Kidney capillary endothelial cell (primary cell): ENCODE results near the gene ZBTB4.

ENCODE experiments used
- DNase-seq: peaks from one replicate; pipeline ENCODE4 v3.0.0-alpha.2; 2018; ENCODE audit warnings: low spot score

The ZBTB4 gene

GRCh38 chr17:7440834-7441195 is 38.6 kb downstream of the ZBTB4 start:
- no peak for DNase-seq

GRCh38 chr17:7440113-7440833 is 39.2 kb downstream of the ZBTB4 start:
- no peak for DNase-seq

- DNase-seq, result no peak
Measured at GRCh38 chr17:7439462-7440112, 39.8 kb downstream of the ZBTB4 start, which contains the start of gene FGF11. Gene FGF11, plus strand, starts transcription at chr17:7439512. Its CDS starts 109 bp downstream, at chr17:7439621.

GRCh38 chr17:7438656-7439460 is 40.6 kb downstream of the ZBTB4 start:
- DNase-seq, result no peak

GRCh38 chr17:7437950-7438614 is 41.3 kb downstream of the ZBTB4 start:
- no peak for DNase-seq

- DNase-seq, result no peak
Measured at GRCh38 chr17:7437369-7437863, 42.0 kb downstream of the ZBTB4 start.

GRCh38 chr17:7436556-7437368 is 42.7 kb downstream of the ZBTB4 start:
- DNase-seq, result peak; percentile 78

- DNase-seq, result no peak
Measured at GRCh38 chr17:7435676-7436555, 43.5 kb downstream of the ZBTB4 start.

GRCh38 chr17:7432296-7432695 is 47.1 kb downstream of the ZBTB4 start:
- no peak for DNase-seq

- no peak for DNase-seq
Measured at GRCh38 chr17:7431231-7431630, 48.2 kb downstream of the ZBTB4 start.

- no peak for DNase-seq
Measured at GRCh38 chr17:7429722-7430121, 49.7 kb downstream of the ZBTB4 start.

- no peak for DNase-seq
Measured at GRCh38 chr17:7428557-7428956, 50.9 kb downstream of the ZBTB4 start, which contains the start of gene SPEM3. Gene SPEM3, plus strand, starts transcription at chr17:7428857. Its CDS starts 46 bp downstream, at chr17:7428903.

GRCh38 chr17:7427549-7427948 is 51.9 kb downstream of the ZBTB4 start:
- no peak for DNase-seq

GRCh38 chr17:7426896-7427489 is 52.4 kb downstream of the ZBTB4 start:
- DNase-seq, result no peak

GRCh38 chr17:7426203-7426863 is 53.1 kb downstream of the ZBTB4 start:
- DNase-seq, result no peak

- DNase-seq, result no peak
Measured at GRCh38 chr17:7425756-7426155, 53.7 kb downstream of the ZBTB4 start.

- no peak for DNase-seq
Measured at GRCh38 chr17:7425316-7425715, 54.1 kb downstream of the ZBTB4 start, which contains the start of gene SPEM2. Gene SPEM2, plus strand, starts transcription at chr17:7425616. Its CDS starts 73 bp downstream, at chr17:7425689.

GRCh38 chr17:7423679-7424078 is 55.8 kb downstream of the ZBTB4 start:
- DNase-seq, result no peak

- no peak for DNase-seq
Measured at GRCh38 chr17:7421186-7421585, 58.2 kb downstream of the ZBTB4 start.
